ENCODE measurements around the gene TSPAN33. TPM values are rescaled to one million over a fixed set of nuclear protein-coding genes. Genes with fewer than 3 reads are reported as not detected.

Gene TSPAN33
- 10 to 100 TPM in 1 of 2 donors, 1 to 10 TPM in 1; 9.8 to 11.1 TPM for total RNA-seq

- peak; percentile 86 for DNase-seq (ENCODE audit: low spot score)
- H3K36me3 ChIP-seq: no peaks in the 10 kb centered on the region
- peak within 1 kb of the TSS in 1 of 2 donors; percentile 48 for H3K27ac ChIP-seq
- peaks cover 0 to 17% of the 10 kb centered on the region in 2 donors for H3K4me1 ChIP-seq
- no peak for TF ChIP-seq CTCF (IDR thresholded peaks at IDR 0.05)
- H3K4me3 ChIP-seq: peak within 1 kb of the TSS; percentile 55 to 62
- no peaks in the 10 kb centered on the region for H3K9me3 ChIP-seq
- no peaks in the 10 kb centered on the region for H3K27me3 ChIP-seq
These were observed at the start of gene TSPAN33 for GRCh38 chr7:129144095-129144833. Gene TSPAN33 (plus strand): TSS chr7:129144707. CDS start chr7:129144981, 274 bp downstream.

GRCh38 chr7:129095258-129095657, 49.2 kb upstream of the TSPAN33 start:
- no peaks in the 10 kb centered on the region for H3K27me3 ChIP-seq
- TF ChIP-seq CTCF (IDR thresholded peaks at IDR 0.05): no peak
- no peak overlapping the region for H3K27ac ChIP-seq
- no peak overlapping the region for H3K4me3 ChIP-seq
- no peaks in the 10 kb centered on the region for H3K36me3 ChIP-seq
- no peaks in the 10 kb centered on the region for H3K9me3 ChIP-seq
- no peak for DNase-seq (ENCODE audit: low spot score)
- no peaks in the 10 kb centered on the region for H3K4me1 ChIP-seq

- Histone ChIP-seq H3K36me3 (no peaks in the 10 kb centered on the region), H3K4me3 (no peak overlapping the region), H3K4me1 (no peaks in the 10 kb centered on the region), H3K27ac (no peak overlapping the region), H3K27me3 (no peaks in the 10 kb centered on the region), H3K9me3 (no peaks in the 10 kb centered on the region)
- no peak for TF ChIP-seq CTCF (IDR thresholded peaks at IDR 0.05)
- DNase-seq (ENCODE audit: low spot score): no peak
These were observed 46.0 kb upstream of the TSPAN33 start for GRCh38 chr7:129098409-129099084.

GRCh38 chr7:129100827-129101166, 43.7 kb upstream of the TSPAN33 start:
- Histone ChIP-seq H3K27ac (no peak overlapping the region), H3K27me3 (no peaks in the 10 kb centered on the region), H3K9me3 (no peaks in the 10 kb centered on the region), H3K4me3 (no peak overlapping the region), H3K4me1 (no peaks in the 10 kb centered on the region), H3K36me3 (no peaks in the 10 kb centered on the region)
- TF ChIP-seq CTCF (IDR thresholded peaks at IDR 0.05): no peak
- no peak for DNase-seq (ENCODE audit: low spot score)

GRCh38 chr7:129101746-129102145, 42.8 kb upstream of the TSPAN33 start:
- Histone ChIP-seq H3K4me3 (no peak overlapping the region), H3K4me1 (no peaks in the 10 kb centered on the region), H3K27me3 (no peaks in the 10 kb centered on the region), H3K9me3 (no peaks in the 10 kb centered on the region), H3K27ac (no peak overlapping the region), H3K36me3 (no peaks in the 10 kb centered on the region)
- TF ChIP-seq CTCF (IDR thresholded peaks at IDR 0.05): no peak
- no peak for DNase-seq (ENCODE audit: low spot score)
